ENCODE data around the gene FBN1.

DNA sequence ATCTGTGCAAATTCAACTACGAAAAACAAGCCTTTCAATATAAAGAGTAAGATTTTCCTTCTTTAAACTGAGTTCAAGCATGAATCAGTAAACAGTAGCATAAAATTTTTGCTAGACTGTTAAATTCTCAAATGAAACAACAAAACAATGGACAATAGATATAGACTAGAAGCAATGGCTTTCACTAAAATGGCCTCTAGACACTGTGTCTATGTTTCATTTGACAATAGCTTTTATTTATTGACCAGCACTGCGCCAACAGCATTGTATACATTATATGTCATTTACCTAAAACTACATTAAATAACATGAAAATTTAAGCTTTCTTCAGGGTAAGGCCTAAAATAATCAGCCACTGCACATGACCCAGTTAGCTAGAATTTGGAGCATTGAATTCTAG lies 165.8 kb downstream of the FBN1 start:
- TF ChIP-seq, protein P1, sequence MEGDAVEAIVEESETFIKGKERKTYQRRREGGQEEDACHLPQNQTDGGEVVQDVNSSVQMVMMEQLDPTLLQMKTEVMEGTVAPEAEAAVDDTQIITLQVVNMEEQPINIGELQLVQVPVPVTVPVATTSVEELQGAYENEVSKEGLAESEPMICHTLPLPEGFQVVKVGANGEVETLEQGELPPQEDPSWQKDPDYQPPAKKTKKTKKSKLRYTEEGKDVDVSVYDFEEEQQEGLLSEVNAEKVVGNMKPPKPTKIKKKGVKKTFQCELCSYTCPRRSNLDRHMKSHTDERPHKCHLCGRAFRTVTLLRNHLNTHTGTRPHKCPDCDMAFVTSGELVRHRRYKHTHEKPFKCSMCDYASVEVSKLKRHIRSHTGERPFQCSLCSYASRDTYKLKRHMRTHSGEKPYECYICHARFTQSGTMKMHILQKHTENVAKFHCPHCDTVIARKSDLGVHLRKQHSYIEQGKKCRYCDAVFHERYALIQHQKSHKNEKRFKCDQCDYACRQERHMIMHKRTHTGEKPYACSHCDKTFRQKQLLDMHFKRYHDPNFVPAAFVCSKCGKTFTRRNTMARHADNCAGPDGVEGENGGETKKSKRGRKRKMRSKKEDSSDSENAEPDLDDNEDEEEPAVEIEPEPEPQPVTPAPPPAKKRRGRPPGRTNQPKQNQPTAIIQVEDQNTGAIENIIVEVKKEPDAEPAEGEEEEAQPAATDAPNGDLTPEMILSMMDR (IDR thresholded peaks at IDR 0.05) = no peak
- TF ChIP-seq POLR2A (IDR thresholded peaks at IDR 0.05) = no peak

All from adrenal gland (tissue), 5 donors.